ENCODE measurements around the gene ZC3H12D.

DNA sequence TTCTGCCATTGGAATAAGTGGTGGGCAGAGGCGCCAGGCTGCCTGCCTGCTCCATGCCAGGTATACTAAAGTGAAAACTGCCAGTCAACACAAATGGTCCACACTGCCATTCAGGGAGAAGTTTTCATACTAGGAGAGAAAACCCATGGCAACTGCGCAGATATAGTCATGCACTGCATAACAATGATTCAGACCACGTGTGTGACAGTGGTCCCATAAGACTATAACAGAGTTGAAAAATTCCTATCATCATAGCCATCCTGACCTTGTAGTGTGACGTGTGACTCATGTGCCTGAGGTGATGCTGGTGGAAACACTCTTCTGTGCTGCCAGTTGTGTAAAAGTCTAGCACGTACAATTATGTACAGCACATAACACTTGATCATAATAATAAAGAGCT, 25.1 kb downstream of the ZC3H12D start:
- TF ChIP-seq ZNF707 (tag by site-specific recombination; IDR thresholded peaks at IDR 0.05) (no peak), RBAK (tag by site-specific recombination; IDR thresholded peaks at IDR 0.05) (no peak), ZNF24 (tag by site-specific recombination; IDR thresholded peaks at IDR 0.05) (no peak), ZNF239 (tag by site-specific recombination; IDR thresholded peaks at IDR 0.05) (no peak), SP7 (tag by site-specific recombination; IDR thresholded peaks at IDR 0.05) (no peak), EGR2 (tag by site-specific recombination; IDR thresholded peaks at IDR 0.05; ENCODE audit: low read depth) (no peak)
- TF ChIP-seq, protein P1, sequence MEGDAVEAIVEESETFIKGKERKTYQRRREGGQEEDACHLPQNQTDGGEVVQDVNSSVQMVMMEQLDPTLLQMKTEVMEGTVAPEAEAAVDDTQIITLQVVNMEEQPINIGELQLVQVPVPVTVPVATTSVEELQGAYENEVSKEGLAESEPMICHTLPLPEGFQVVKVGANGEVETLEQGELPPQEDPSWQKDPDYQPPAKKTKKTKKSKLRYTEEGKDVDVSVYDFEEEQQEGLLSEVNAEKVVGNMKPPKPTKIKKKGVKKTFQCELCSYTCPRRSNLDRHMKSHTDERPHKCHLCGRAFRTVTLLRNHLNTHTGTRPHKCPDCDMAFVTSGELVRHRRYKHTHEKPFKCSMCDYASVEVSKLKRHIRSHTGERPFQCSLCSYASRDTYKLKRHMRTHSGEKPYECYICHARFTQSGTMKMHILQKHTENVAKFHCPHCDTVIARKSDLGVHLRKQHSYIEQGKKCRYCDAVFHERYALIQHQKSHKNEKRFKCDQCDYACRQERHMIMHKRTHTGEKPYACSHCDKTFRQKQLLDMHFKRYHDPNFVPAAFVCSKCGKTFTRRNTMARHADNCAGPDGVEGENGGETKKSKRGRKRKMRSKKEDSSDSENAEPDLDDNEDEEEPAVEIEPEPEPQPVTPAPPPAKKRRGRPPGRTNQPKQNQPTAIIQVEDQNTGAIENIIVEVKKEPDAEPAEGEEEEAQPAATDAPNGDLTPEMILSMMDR (tag by site-specific recombination; IDR thresholded peaks at IDR 0.05), result no peak
- TF ChIP-seq, protein P2, sequence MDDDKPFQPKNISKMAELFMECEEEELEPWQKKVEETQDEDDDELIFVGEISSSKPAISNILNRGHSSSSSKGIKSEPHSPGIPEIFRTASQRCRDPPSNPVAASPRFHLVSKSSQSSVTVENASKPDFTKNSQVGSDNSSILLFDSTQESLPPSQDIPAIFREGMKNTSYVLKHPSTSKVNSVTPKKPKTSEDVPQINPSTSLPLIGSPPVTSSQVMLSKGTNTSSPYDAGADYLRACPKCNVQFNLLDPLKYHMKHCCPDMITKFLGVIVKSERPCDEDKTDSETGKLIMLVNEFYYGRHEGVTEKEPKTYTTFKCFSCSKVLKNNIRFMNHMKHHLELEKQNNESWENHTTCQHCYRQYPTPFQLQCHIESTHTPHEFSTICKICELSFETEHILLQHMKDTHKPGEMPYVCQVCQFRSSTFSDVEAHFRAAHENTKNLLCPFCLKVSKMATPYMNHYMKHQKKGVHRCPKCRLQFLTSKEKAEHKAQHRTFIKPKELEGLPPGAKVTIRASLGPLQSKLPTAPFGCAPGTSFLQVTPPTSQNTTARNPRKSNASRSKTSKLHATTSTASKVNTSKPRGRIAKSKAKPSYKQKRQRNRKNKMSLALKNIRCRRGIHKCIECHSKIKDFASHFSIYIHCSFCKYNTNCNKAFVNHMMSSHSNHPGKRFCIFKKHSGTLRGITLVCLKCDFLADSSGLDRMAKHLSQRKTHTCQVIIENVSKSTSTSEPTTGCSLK (tag by site-specific recombination; IDR thresholded peaks at IDR 0.05), result no peak
- TF ChIP-seq, protein P3, sequence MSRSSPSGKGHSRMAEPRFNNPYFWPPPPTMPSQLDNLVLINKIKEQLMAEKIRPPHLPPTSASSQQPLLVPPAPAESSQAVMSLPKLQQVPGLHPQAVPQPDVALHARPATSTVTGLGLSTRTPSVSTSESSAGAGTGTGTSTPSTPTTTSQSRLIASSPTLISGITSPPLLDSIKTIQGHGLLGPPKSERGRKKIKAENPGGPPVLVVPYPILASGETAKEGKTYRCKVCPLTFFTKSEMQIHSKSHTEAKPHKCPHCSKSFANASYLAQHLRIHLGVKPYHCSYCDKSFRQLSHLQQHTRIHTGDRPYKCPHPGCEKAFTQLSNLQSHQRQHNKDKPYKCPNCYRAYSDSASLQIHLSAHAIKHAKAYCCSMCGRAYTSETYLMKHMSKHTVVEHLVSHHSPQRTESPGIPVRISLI (tag by site-specific recombination; IDR thresholded peaks at IDR 0.05), result no peak
- TF ChIP-seq, protein P4, sequence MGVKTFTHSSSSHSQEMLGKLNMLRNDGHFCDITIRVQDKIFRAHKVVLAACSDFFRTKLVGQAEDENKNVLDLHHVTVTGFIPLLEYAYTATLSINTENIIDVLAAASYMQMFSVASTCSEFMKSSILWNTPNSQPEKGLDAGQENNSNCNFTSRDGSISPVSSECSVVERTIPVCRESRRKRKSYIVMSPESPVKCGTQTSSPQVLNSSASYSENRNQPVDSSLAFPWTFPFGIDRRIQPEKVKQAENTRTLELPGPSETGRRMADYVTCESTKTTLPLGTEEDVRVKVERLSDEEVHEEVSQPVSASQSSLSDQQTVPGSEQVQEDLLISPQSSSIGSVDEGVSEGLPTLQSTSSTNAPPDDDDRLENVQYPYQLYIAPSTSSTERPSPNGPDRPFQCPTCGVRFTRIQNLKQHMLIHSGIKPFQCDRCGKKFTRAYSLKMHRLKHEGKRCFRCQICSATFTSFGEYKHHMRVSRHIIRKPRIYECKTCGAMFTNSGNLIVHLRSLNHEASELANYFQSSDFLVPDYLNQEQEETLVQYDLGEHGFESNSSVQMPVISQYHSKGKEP (tag by site-specific recombination; IDR thresholded peaks at IDR 0.05), result no peak

Data from HEK293 (cell line).